GM23338 (cell line): ENCODE results near the gene TEX51. TPM values are rescaled to one million over a fixed set of nuclear protein-coding genes. Genes with fewer than 3 reads are reported as not detected.

Experiments
- ATAC-seq: fragments of 200-7000 bp; cut with Tn5 transposase; 3 replicates; pipeline ENCODE4 v1.9.1; 2020
- DNase-seq: peaks from one replicate; pipeline ENCODE4 v3.0.0-alpha.2; 2015; ENCODE audit warnings: low spot score
- H2AFZ ChIP-seq: fragments of 200-600 bp; sonication (generic); 2 replicates; pipeline ENCODE4 v1.8.0; 2016; ENCODE audit warnings: antibody characterized with exemption, mild to moderate bottlenecking, moderate library complexity
- H3F3A ChIP-seq: fragments of 200-600 bp; sonication (generic); replicated peaks from 2 replicates; pipeline ENCODE4 v1.8.0; 2017; ENCODE audit warnings: antibody characterized with exemption, mixed run types, low read depth
- H3K27ac ChIP-seq: fragments of 200-600 bp; sonication (generic); 2 replicates; pipeline ENCODE4 v1.6.1; 2016; ENCODE audit warnings: low read depth
- H3K27me3 ChIP-seq: fragments of 200-600 bp; sonication (generic); 2 replicates; pipeline ENCODE4 v1.8.0; 2016; ENCODE audit warnings: mild to moderate bottlenecking, mixed run types, moderate library complexity; ENCODE audit not compliant: insufficient read depth
- H3K36me3 ChIP-seq: fragments of 200-600 bp; sonication (generic); 2 replicates; pipeline ENCODE4 v1.8.0; 2016; ENCODE audit warnings: mild to moderate bottlenecking; ENCODE audit not compliant: insufficient read depth
- H3K4me1 ChIP-seq: fragments of 200-600 bp; sonication (generic); 2 replicates; pipeline ENCODE4 v1.8.0; 2016; ENCODE audit warnings: mild to moderate bottlenecking, moderate library complexity; ENCODE audit not compliant: insufficient read depth
- H3K4me2 ChIP-seq: fragments of 200-600 bp; sonication (generic); 2 replicates; pipeline ENCODE4 v1.7.1; 2017; ENCODE audit warnings: mixed run types
- H3K4me3 ChIP-seq: fragments of 200-600 bp; sonication (generic); 2 replicates; pipeline ENCODE4 v1.6.1; 2016; ENCODE audit warnings: mixed run types
- H3K79me2 ChIP-seq: fragments of 200-600 bp; sonication (generic); replicated peaks from 2 replicates; pipeline ENCODE4 v1.8.0; 2017; ENCODE audit warnings: mild to moderate bottlenecking; ENCODE audit not compliant: insufficient read depth
- H3K9me2 ChIP-seq: fragments of 200-600 bp; sonication (generic); 2 replicates; pipeline ENCODE4 v1.8.0; 2017; ENCODE audit not compliant: insufficient read depth
- H4K20me1 ChIP-seq: fragments of 200-600 bp; sonication (generic); replicated peaks from 2 replicates; pipeline ENCODE4 v1.8.0; 2017; ENCODE audit warnings: mild to moderate bottlenecking; ENCODE audit not compliant: insufficient read depth
- H3K27ac Mint-ChIP-seq: 2 replicates; pipeline ENCODE4 v1.8.0; 2020; ENCODE audit warnings: inconsistent platforms, mild to moderate bottlenecking, moderate library complexity, mixed read lengths
- H3K27me3 Mint-ChIP-seq: 3 replicates; pipeline ENCODE4 v1.8.0; 2022; ENCODE audit warnings: low read depth, mild to moderate bottlenecking, moderate library complexity, mixed read lengths, inconsistent platforms; ENCODE audit not compliant: insufficient read depth, poor library complexity
- H3K36me3 Mint-ChIP-seq: 3 replicates; pipeline ENCODE4 v1.8.0; 2021; ENCODE audit warnings: low read depth, mild to moderate bottlenecking, inconsistent platforms, moderate library complexity, mixed read lengths
- H3K4me1 Mint-ChIP-seq: 3 replicates; pipeline ENCODE4 v1.8.0; 2020; ENCODE audit warnings: mild to moderate bottlenecking, inconsistent platforms, mixed read lengths
- H3K4me3 Mint-ChIP-seq: 3 replicates; pipeline ENCODE4 v1.8.0; 2021; ENCODE audit warnings: moderate library complexity, mild to moderate bottlenecking, inconsistent platforms, mixed read lengths
- H3K9me3 Mint-ChIP-seq: 3 replicates; pipeline ENCODE4 v1.8.0; 2020; ENCODE audit warnings: moderate library complexity, mild to moderate bottlenecking, inconsistent platforms, mixed read lengths
- CREB1 ChIP-seq: fragments of 250-450 bp; sonication (Bioruptor Pico); IDR thresholded peaks from 2 replicates; pipeline ENCODE4 v1.5.0; 2020; ENCODE audit warnings: low read depth, mild to moderate bottlenecking, moderate library complexity
- CTCF ChIP-seq, 2 experiments: fragments of 200-600 bp in 1 of 2; sonication (generic) in 1 of 2; conservative IDR thresholded peaks; 2 replicates each; pipeline versions ENCODE4 v1.5.1 to v1.6.1; 2016 to 2017; ENCODE audit warnings: antibody characterized with exemption in 2 of 2, low read depth in 2 of 2, mild to moderate bottlenecking in 2 of 2, moderate library complexity in 1 of 2
- ETS1 ChIP-seq: IDR thresholded peaks from 2 replicates; pipeline ENCODE4 v1.6.1; 2016; ENCODE audit warnings: antibody characterized with exemption
- EZH2 ChIP-seq: fragments of 200-600 bp; sonication (generic); IDR thresholded peaks from one replicate; pipeline ENCODE4 v1.8.0; 2017; ENCODE audit warnings: antibody characterized with exemption, mild to moderate bottlenecking, low read depth; ENCODE audit not compliant: unreplicated experiment
- EZH2phosphoT487 ChIP-seq: fragments of 200-600 bp; sonication (generic); IDR thresholded peaks from one replicate; pipeline ENCODE4 v1.8.1; 2018; ENCODE audit warnings: antibody characterized with exemption; ENCODE audit not compliant: unreplicated experiment
- NANOG ChIP-seq: IDR thresholded peaks from 2 replicates; pipeline ENCODE4 v1.6.1; 2016; ENCODE audit warnings: antibody characterized with exemption, borderline replicate concordance
- POLR2AphosphoS5 ChIP-seq: IDR thresholded peaks from 2 replicates; pipeline ENCODE4 v1.6.1; 2016; ENCODE audit warnings: antibody characterized with exemption, low read depth
- STAT1 ChIP-seq: IDR thresholded peaks from one replicate; pipeline ENCODE4 v1.6.1; 2016; ENCODE audit warnings: antibody characterized with exemption; ENCODE audit not compliant: unreplicated experiment
- ZNF114 ChIP-seq: fragments of 250-450 bp; sonication (Bioruptor Pico); IDR thresholded peaks from 2 replicates; pipeline ENCODE4 v1.5.0; 2020; ENCODE audit warnings: mild to moderate bottlenecking, moderate library complexity
- ZNF331 ChIP-seq: fragments of 250-450 bp; sonication (Bioruptor Pico); IDR thresholded peaks from 2 replicates; pipeline ENCODE4 v1.5.0; 2020; ENCODE audit warnings: low read depth, mild to moderate bottlenecking, moderate library complexity
- polyA plus RNA-seq: library from polyadenylated mRNA; unstranded; fragments of >200 nt; fragmentation: Nextera tagmentation; extraction: Ambion mirVana; gene quantifications from 2 replicates; pipeline ENCODE4 v1.2.1, GENCODE V29; 2016
- total RNA-seq: library from RNA; depleted of rRNA; stranded (reverse); fragments of >200 nt; shearing (Covaris generic); gene quantifications from 2 replicates; pipeline ENCODE4 v1.2.3, GENCODE V29; 2014
- TF ChIP-seq, protein P1 (sequence below): IDR thresholded peaks from one replicate; pipeline ENCODE4 v1.6.1; 2018; ENCODE audit warnings: antibody characterized with exemption; ENCODE audit not compliant: unreplicated experiment

Gene TEX51
- total and polyA plus RNA-seq, 2 experiments from 2014 or later = not detected

DNA sequence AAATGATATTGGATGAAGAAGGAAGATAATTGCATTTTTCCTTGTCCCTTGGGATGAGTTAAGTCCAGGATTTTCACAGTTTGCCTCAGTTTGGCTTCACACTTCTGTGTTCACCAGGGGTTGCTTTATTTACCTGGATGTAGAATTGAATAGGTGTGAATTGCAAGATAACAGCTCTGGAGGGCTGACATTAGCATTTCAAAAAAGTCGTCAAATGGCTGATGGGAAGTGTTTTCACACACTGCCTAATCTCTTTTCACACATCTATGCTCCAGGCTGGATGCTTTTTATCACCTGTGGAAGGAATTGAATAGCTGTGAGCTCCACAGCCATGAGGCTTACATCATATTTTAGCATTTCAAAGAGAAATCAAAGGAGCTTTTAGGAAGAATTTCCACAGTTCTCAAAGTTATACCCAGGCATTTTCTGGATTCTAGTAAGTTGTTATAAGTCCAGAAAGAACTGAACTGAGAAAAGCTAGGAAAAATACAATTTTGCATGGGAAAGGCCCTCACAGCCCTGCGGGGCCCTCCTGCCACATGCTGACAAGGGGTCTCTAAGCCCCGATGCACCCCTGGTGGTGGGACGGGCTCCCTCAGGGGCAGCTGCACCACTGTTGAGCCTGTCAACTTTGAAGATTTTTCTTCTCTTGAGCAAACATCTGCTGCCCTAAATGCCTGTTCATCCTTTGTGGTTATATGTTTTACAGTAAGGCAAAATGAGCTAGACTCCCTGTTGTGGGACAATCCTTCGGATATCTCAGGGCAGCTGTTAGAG, 43.9 kb downstream of the TEX51 start (continued):
- no peak for TF ChIP-seq ETS1

GRCh38 chr2:126943612-126944348, 45.1 kb downstream of the TEX51 start:
- Mint-ChIP-seq H3K36me3 (peaks cover 68% of the 10 kb centered on the region), H3K27me3 (peaks cover 53% of the 10 kb centered on the region), H3K4me3 (no peak overlapping the region), H3K9me3 (peaks cover 74% of the 10 kb centered on the region), H3K27ac (no peak overlapping the region), H3K4me1 (peaks cover 20% of the 10 kb centered on the region)
- peaks cover 13% of the 10 kb centered on the region for H3K36me3 ChIP-seq
- peaks cover 16% of the 10 kb centered on the region for H3K4me1 ChIP-seq
- ATAC-seq = no peak
- H3F3A ChIP-seq = peaks cover 14% of the 10 kb centered on the region
- H3K27me3 ChIP-seq = 0 out of 2 replicates have a peak, but pooled peaks cover 6% of the 10 kb centered on the region
- H2AFZ ChIP-seq = no peak overlapping the region
- H3K4me2 ChIP-seq = no peak overlapping the region
- H3K4me3 ChIP-seq = no peak overlapping the region
- no peak overlapping the region for H3K27ac ChIP-seq
- H4K20me1 ChIP-seq = no peaks in the 10 kb centered on the region
- 0 out of 2 replicates have a peak, but pooled peaks cover 6% of the 10 kb centered on the region for H3K9me2 ChIP-seq
- H3K79me2 ChIP-seq = no peaks in the 10 kb centered on the region
- DNase-seq = no peak
- no peak for TF ChIP-seq EZH2phosphoT487
- no peak for TF ChIP-seq CREB1 (CRISPR knock-in tag)
- TF ChIP-seq, protein P1, sequence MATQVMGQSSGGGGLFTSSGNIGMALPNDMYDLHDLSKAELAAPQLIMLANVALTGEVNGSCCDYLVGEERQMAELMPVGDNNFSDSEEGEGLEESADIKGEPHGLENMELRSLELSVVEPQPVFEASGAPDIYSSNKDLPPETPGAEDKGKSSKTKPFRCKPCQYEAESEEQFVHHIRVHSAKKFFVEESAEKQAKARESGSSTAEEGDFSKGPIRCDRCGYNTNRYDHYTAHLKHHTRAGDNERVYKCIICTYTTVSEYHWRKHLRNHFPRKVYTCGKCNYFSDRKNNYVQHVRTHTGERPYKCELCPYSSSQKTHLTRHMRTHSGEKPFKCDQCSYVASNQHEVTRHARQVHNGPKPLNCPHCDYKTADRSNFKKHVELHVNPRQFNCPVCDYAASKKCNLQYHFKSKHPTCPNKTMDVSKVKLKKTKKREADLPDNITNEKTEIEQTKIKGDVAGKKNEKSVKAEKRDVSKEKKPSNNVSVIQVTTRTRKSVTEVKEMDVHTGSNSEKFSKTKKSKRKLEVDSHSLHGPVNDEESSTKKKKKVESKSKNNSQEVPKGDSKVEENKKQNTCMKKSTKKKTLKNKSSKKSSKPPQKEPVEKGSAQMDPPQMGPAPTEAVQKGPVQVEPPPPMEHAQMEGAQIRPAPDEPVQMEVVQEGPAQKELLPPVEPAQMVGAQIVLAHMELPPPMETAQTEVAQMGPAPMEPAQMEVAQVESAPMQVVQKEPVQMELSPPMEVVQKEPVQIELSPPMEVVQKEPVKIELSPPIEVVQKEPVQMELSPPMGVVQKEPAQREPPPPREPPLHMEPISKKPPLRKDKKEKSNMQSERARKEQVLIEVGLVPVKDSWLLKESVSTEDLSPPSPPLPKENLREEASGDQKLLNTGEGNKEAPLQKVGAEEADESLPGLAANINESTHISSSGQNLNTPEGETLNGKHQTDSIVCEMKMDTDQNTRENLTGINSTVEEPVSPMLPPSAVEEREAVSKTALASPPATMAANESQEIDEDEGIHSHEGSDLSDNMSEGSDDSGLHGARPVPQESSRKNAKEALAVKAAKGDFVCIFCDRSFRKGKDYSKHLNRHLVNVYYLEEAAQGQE = no peak
- no peak for TF ChIP-seq ETS1
- TF ChIP-seq EZH2 = no peak
- no peak for TF ChIP-seq POLR2AphosphoS5
- no peak for TF ChIP-seq STAT1
- TF ChIP-seq CTCF (conservative IDR thresholded peaks at IDR 0.05; ENCODE audit: low read depth in 2 of 2) = no peak
- TF ChIP-seq NANOG = no peak
- no peak for TF ChIP-seq ZNF114 (CRISPR knock-in tag)
- TF ChIP-seq ZNF331 (CRISPR knock-in tag) = no peak
